Mucosa of stomach (tissue), 1 donor: ENCODE measurements around the gene POLN.

Experiments
- H3K27me3 ChIP-seq: one replicate; pipeline ENCODE4 v1.7.0; 2013; ENCODE audit warnings: mild to moderate bottlenecking, low read length; ENCODE audit not compliant: control insufficient read depth, insufficient read depth
- H3K36me3 ChIP-seq: one replicate; pipeline ENCODE4 v1.7.0; 2013; ENCODE audit warnings: low read length; ENCODE audit not compliant: control insufficient read depth, insufficient read depth
- H3K4me1 ChIP-seq: one replicate; pipeline ENCODE4 v1.7.0; 2013; ENCODE audit warnings: mild to moderate bottlenecking, low read length; ENCODE audit not compliant: control insufficient read depth, insufficient read depth
- H3K4me3 ChIP-seq: one replicate; pipeline ENCODE4 v1.7.0; 2013; ENCODE audit warnings: low read length
- H3K9ac ChIP-seq: one replicate; pipeline ENCODE4 v1.7.0; 2013; ENCODE audit warnings: mild to moderate bottlenecking, low read length, moderate library complexity
- H3K9me3 ChIP-seq: one replicate; pipeline ENCODE4 v1.7.0; 2013; ENCODE audit warnings: mild to moderate bottlenecking, low read length, moderate library complexity; ENCODE audit not compliant: control insufficient read depth
- donor health status: Pancreatic carcinoma.

Gene POLN

DNA sequence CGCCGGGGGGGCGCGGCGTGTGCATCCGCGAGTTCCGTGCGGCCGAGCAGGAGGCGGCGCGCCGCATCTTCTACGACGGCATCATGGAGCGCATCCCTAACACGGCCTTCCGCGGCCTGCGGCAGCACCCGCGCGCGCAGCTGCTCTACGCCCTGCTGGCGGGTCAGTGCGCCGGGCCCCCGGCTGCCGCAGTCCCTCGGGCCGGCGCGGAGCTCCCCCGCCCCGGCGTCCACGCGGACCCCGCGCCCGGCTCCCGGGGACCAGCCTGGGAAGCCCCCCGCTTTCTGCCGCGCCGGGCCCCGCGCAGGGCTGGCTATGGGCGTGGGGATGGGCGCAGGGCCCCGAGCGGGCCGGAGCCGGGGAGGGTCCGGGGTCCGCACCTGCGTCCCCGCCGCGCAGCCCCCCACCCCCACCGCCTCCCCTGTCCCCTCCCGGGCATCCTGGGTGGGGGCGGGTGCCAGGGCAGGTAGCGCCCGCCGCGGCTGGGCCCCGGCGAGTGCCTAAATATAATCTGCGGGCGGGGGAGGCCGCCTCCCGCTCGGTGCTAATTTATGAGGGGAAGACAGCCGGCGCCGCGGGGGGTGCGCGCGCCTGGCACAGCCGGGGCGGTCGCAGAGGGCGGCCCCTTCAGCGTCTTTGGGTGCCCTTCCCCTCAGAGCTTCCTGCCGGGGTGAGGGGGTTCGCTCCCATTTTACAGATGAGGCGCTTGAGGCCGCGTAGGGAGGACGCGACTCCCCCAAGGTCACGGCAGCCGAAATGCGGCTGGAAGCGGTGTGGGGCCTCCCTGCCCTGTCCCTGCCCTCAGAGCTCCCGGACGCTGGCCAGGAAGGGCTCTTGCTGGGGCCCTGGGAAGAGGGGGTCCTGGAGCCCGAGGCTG is 182.0 kb downstream of the POLN start:
- Histone ChIP-seq H3K9me3 (no peaks in the 10 kb centered on the region), H3K4me1 (peaks cover 4% of the 10 kb centered on the region), H3K27me3 (peaks cover 57% of the 10 kb centered on the region), H3K9ac (no peak overlapping the region), H3K4me3 (no peak overlapping the region), H3K36me3 (no peaks in the 10 kb centered on the region)

GRCh38 chr4:2059046-2059725 is 182.7 kb downstream of the POLN start, which contains the start of gene NAT8L:
NAT8L (plus strand) TSS chr4:2059327; CDS start chr4:2059512, 185 bp downstream.
- Histone ChIP-seq H3K27me3 (peaks cover 57% of the 10 kb centered on the region), H3K4me3 (no peak within 1 kb of the TSS), H3K9me3 (no peaks in the 10 kb centered on the region), H3K9ac (no peak within 1 kb of the TSS), H3K4me1 (no peaks in the 10 kb centered on the region), H3K36me3 (no peaks in the 10 kb centered on the region)

DNA sequence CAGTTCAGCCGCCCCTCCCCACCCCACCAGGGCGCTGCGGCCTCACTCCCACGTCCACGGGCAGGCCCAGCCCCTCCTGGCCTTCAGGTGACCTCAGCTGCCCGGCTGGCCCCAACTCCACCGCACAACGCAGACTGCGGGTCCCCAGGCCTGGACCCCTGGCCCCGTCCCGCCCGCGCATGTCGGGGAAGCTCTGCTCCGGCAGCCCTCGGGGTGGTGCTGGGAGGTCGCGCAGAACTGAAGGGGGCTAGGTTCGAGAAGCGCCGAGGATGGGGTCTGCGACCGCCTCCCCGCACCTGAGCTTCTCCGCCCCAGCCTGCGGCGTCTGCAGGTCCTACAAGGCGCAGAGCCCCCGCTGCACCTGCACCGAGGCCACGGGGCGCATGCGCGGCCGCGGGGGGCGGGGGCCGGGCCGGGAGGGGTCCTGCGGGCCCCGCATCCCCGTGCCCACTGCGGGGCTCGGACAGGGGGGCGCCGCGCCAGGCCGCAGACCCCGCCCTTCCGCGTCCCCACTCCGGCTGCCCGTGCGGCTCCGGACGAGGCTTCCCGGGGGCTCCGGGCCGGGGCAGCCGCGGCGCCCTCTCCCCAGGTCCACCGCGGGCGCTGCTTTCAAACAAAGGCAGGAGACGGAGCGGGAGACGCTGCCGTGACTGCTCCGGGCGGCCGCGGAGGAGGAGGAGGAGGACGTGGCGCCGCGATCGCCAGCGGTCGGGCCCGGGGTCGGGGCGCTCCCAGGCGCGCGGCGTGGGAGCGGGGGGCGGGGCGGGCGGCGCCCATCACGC is 183.5 kb downstream of the POLN start:
- Histone ChIP-seq H3K27me3 (peaks cover 55% of the 10 kb centered on the region), H3K9ac (no peak overlapping the region), H3K4me3 (no peak overlapping the region), H3K4me1 (no peaks in the 10 kb centered on the region), H3K9me3 (no peaks in the 10 kb centered on the region), H3K36me3 (no peaks in the 10 kb centered on the region)

DNA sequence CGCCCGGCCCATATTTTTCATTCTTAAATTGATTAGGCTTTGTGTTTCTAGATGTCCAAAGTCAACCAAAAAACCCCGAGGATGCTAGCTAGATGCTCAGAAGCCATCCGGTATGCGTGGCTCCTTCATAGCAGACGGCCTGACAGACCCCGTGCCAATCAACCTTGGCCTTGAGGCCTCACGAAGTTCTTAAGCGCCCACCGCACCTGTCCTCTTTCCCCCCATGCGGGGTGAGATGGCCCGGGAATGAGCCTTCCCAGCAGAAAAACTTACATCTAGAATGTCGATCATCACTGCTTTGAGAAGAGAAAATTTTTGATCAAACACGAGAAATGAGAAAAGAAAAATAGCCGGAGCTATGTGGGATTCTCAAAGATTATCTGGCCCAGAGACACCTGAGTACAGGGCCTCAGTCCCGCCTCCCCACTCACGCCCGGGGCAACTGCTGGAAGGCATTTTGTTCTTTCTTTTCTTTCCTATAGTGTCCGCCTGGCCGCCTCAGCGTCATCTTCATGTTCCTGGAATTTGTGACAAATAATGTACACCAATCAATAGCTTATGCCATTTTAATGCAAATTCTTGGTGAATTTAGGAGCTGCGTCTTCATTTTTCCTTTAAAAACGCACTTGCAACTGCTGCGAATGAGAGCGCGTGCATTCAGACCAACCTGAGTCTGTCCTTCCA is 184.4 kb downstream of the POLN start:
- H3K27me3 ChIP-seq, result peaks cover 47% of the 10 kb centered on the region
- H3K36me3 ChIP-seq, result no peaks in the 10 kb centered on the region
- no peak overlapping the region for H3K4me3 ChIP-seq
- H3K4me1 ChIP-seq, result no peaks in the 10 kb centered on the region
- no peaks in the 10 kb centered on the region for H3K9me3 ChIP-seq
- H3K9ac ChIP-seq, result no peak overlapping the region

GRCh38 chr4:2054217-2054616 is 187.7 kb downstream of the POLN start:
- Histone ChIP-seq H3K9ac (no peak overlapping the region), H3K4me1 (no peaks in the 10 kb centered on the region), H3K9me3 (no peaks in the 10 kb centered on the region), H3K27me3 (peaks cover 32% of the 10 kb centered on the region), H3K4me3 (no peak overlapping the region), H3K36me3 (no peaks in the 10 kb centered on the region)

DNA sequence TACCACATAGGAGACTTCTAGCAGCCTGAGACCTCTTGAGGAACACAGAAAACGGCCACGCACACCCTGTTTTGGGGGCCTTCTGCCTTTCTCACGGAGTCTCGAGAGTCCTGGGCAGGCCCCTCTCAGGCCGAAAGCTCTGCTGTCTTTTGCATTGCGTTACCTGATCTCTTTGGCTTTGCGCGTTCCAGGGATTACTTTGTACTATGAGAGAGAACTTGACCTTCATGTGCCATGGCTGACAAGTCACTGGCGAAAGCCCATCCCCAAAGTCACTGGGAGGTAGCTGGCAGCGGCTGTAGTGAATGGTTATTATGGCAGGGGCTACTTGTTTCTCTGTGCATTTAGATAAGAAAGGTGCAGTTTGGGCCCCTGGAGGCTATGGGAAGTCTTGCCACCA is 190.8 kb downstream of the POLN start:
- no peaks in the 10 kb centered on the region for H3K36me3 ChIP-seq
- H3K9ac ChIP-seq, result no peak overlapping the region
- H3K9me3 ChIP-seq, result no peaks in the 10 kb centered on the region
- H3K4me1 ChIP-seq, result no peaks in the 10 kb centered on the region
- peaks cover 21% of the 10 kb centered on the region for H3K27me3 ChIP-seq
- H3K4me3 ChIP-seq, result no peak overlapping the region

DNA sequence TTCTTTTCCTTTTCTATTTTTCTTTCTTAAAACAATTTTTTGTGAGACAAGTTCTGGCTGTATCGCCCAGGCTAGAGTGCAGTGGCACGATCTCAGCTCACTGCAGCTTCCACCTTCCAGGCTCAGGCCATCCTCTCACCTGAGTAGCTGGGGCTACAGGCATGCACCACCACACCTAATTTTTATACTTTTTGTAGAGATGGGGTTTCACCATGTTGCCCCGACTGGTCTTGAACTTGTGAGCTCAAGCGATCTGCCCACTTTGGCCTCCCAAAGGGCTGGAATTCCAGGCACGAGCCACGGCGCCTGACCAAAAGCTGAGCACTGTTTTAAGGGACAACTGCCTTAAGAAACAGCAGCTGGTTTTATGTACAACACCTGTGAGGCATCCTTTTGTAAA is 192.1 kb downstream of the POLN start:
- Histone ChIP-seq H3K4me1 (no peaks in the 10 kb centered on the region), H3K4me3 (no peak overlapping the region), H3K9me3 (no peaks in the 10 kb centered on the region), H3K36me3 (no peaks in the 10 kb centered on the region), H3K9ac (no peak overlapping the region), H3K27me3 (peaks cover 17% of the 10 kb centered on the region)

DNA sequence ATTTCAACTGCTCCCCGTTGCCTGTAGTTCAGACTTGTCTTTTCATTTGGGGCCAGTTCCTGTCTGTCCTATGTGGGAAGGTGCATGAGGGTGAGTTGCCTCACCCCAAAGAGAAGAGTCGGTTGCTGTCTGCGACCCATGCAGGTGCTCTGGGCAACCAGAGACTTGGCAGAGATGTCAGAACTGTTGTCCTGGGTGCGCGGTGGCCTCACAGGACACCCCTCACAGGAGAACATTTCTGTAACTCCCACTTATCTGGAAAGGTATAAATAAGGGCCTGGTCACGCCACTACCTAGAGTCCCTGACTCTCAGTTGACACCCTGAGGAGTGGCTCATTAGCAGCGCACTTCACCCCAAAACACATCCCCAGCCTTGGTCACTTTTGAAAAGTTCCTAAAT is 192.5 kb downstream of the POLN start:
- Histone ChIP-seq H3K9me3 (no peaks in the 10 kb centered on the region), H3K4me1 (no peaks in the 10 kb centered on the region), H3K9ac (no peak overlapping the region), H3K36me3 (no peaks in the 10 kb centered on the region), H3K4me3 (no peak overlapping the region), H3K27me3 (peaks cover 17% of the 10 kb centered on the region)

- Histone ChIP-seq H3K9me3 (no peaks in the 10 kb centered on the region), H3K36me3 (no peaks in the 10 kb centered on the region), H3K4me3 (no peak overlapping the region), H3K27me3 (peaks cover 20% of the 10 kb centered on the region), H3K9ac (no peak overlapping the region), H3K4me1 (no peaks in the 10 kb centered on the region)
Measured at GRCh38 chr4:2048831-2049230, 193.1 kb downstream of the POLN start.

DNA sequence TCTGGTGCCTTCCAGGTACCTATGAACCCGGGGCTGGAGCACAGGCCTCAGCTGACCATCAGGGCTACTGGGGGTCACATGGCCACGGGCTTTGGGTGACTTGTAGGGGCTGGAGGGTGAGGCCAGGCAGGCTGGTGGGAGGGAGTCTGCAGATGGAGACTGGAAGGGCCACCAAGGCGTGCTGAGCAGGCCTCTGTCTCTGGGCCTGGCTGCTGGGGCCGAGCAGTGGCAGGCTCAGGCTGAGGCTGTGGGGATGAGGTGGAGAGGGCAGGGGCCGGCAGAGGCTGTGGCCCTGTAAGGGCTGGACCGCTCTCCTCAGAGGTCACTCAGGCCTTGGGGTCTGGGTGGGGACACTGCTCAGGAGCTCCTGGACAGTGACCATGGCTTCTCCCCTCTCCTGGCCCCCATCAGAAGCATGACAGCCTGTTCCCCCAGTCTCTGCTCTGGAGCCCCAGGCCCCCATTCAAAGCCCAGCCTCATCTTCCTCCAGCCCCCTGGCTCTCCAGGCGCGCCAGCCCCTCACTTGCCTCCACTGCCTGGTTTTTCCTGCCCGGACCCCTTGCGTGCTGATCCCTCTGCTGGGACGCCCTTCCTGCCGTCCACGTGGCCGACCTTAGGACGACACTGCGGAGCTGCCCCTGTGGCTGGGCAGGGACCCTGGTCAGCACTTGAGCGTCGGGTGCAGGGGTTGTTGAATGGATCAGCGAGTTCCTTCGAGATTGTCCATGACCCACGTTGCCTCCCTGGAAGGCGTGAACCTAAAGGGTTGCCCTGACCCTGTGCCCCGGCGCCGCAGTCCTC is 193.9 kb downstream of the POLN start:
- Histone ChIP-seq H3K4me1 (no peaks in the 10 kb centered on the region), H3K9me3 (no peaks in the 10 kb centered on the region), H3K9ac (no peak overlapping the region), H3K36me3 (no peaks in the 10 kb centered on the region), H3K27me3 (peaks cover 27% of the 10 kb centered on the region), H3K4me3 (no peak overlapping the region)

DNA sequence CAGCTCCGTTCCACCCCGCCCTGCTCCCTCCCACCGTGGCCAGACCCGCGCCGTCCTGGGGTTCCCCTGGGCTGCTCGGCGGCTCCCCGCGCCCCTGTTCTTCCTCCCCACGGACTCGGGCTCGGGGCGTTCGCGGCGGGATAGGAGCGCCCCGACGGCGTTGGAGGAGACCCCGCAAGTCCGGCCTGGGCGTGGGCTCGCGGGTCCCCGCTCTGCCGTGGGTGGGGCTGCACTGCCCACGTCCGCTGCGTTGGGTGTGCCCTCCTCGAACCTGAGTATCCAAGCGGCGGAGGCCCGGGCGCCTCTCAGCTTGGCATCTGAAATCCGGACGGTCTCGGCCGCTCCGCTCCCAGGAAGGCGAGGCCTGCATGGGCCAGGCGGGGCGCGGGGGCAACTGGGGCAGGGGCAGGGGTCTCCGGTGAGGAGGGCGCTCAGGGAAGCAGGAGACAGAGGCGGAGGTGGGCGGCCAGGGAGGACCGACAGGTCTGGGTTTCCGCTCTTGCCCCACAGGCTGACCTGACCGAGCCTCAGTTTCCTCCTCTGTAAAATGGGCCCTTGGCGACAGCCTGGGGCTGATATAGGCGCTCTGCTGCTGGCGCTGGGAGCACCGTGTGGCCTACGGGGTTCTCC is 194.8 kb downstream of the POLN start:
- no peak overlapping the region for H3K4me3 ChIP-seq
- peaks cover 33% of the 10 kb centered on the region for H3K27me3 ChIP-seq
- H3K9me3 ChIP-seq, result no peaks in the 10 kb centered on the region
- H3K36me3 ChIP-seq, result no peaks in the 10 kb centered on the region
- H3K9ac ChIP-seq, result no peak overlapping the region
- H3K4me1 ChIP-seq, result no peaks in the 10 kb centered on the region
